Measurements from ENCODE around the gene SULF2. TPM values are rescaled to one million over a fixed set of nuclear protein-coding genes. Genes with fewer than 3 reads are reported as not detected.

SULF2 gene
- total RNA-seq, 1 donor from 2014 or later: 52.8 TPM

DNA sequence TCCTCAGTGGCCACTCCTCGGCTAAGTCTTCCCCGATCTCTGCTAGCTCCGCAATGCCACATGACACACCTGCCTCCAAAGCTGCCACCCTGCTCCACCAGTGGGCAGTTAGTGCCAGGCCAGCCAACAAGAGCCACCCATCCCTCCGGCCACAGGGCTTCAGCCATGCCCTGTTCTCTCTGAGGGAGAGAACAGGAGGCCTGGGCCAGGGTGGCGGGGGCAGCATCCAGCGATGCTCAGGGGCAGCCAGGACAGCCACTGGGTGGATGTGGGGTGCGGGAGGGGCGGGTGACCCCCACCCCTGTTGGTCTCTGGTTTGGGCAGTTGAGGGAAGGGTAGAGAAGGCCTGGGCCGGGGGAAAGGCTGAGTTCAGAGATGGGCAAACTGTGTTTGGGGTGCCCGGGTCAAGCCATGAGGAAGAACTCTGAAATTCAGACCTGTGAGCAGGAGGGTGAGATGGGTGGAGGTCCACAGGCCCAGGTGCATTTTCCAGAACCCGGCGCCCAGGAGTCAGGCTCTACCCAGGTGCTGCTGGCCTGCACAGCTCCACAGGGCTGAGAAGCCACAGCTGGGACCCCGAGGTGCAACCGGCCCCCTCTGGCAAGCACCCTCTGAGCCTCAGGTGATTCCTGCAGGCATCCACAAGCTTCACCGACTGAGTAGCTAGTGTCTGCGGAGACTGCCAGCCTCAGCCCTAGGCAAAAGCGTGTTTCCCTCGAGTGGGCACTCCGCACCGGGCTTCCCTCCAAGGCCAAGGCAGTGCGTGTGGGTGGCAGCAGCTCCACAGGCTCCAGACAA, 91.1 kb downstream of the SULF2 start:
- TF ChIP-seq, protein P1, sequence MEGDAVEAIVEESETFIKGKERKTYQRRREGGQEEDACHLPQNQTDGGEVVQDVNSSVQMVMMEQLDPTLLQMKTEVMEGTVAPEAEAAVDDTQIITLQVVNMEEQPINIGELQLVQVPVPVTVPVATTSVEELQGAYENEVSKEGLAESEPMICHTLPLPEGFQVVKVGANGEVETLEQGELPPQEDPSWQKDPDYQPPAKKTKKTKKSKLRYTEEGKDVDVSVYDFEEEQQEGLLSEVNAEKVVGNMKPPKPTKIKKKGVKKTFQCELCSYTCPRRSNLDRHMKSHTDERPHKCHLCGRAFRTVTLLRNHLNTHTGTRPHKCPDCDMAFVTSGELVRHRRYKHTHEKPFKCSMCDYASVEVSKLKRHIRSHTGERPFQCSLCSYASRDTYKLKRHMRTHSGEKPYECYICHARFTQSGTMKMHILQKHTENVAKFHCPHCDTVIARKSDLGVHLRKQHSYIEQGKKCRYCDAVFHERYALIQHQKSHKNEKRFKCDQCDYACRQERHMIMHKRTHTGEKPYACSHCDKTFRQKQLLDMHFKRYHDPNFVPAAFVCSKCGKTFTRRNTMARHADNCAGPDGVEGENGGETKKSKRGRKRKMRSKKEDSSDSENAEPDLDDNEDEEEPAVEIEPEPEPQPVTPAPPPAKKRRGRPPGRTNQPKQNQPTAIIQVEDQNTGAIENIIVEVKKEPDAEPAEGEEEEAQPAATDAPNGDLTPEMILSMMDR (IDR thresholded peaks at IDR 0.05): no peak

DNA sequence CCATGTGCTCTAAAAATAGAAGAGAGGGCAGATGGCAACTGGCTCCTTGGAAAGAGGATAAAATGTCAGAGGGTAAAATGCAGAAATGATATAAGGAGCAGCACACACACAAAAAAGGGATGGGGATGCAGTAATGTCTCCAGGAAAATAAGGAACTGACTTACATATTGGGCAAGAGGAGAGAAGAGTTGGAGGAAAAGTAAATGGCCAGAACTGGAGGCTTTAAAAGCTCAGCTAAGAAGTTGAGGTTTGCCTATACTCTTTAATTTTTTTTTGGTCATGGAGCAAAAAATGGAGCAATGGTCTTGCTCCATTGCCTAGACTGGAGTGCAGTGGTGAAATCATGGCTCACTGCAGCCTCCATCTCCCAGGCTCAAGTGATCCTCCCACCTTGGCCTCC, 93.7 kb downstream of the SULF2 start:
- ATAC-seq: peak; percentile 16
- Histone ChIP-seq H3K36me3 (no peaks in the 10 kb centered on the region), H3K27me3 (no peaks in the 10 kb centered on the region), H3K9me3 (peaks cover 22% of the 10 kb centered on the region), H3K4me1 (no peaks in the 10 kb centered on the region), H3K4me3 (no peak overlapping the region), H3K27ac (no peak overlapping the region)
- DNase-seq: no peak
- intact Hi-C loops (cut with DNase I): no loop called here
- TF ChIP-seq, protein P1 (IDR thresholded peaks at IDR 0.05): no peak

More for the DNA sequence above, 91.1 kb downstream of the SULF2 start:
- no peaks in the 10 kb centered on the region for H3K27me3 ChIP-seq
- H3K4me1 ChIP-seq: no peaks in the 10 kb centered on the region
- no peak overlapping the region for H3K27ac ChIP-seq
- DNase-seq (no peak), ATAC-seq (peak; percentile 14)
- peaks cover 22% of the 10 kb centered on the region for H3K9me3 ChIP-seq
- intact Hi-C loops (cut with DNase I): no loop called here
- H3K36me3 ChIP-seq: no peaks in the 10 kb centered on the region
- H3K4me3 ChIP-seq: no peak overlapping the region

DNA sequence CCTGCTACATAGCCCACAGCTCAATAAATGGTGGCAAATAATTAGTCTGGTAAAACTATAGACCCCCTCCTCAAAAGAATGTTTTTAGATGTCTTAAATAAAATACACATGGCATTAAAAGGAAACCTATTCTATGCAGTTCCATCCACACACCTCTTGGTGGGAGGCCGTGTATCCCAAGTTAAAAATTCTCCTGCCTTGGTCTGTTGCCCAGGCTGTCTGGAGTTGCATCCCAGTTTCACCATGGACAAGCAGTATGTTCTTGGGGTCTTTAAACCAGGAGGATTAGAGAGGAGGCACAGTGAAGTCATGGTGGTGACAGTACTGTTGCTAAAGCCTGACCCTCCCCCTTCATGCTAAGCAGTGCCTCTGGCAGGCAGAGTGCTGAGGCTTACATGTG, 95.5 kb downstream of the SULF2 start:
- Histone ChIP-seq H3K4me1 (no peaks in the 10 kb centered on the region), H3K36me3 (no peaks in the 10 kb centered on the region), H3K9me3 (peaks cover 22% of the 10 kb centered on the region), H3K4me3 (no peak overlapping the region), H3K27me3 (no peaks in the 10 kb centered on the region), H3K27ac (no peak overlapping the region)
- TF ChIP-seq, protein P1 (IDR thresholded peaks at IDR 0.05): no peak
- no peak for DNase-seq
- intact Hi-C loops (cut with DNase I): no loop called here
- ATAC-seq: no peak

DNA sequence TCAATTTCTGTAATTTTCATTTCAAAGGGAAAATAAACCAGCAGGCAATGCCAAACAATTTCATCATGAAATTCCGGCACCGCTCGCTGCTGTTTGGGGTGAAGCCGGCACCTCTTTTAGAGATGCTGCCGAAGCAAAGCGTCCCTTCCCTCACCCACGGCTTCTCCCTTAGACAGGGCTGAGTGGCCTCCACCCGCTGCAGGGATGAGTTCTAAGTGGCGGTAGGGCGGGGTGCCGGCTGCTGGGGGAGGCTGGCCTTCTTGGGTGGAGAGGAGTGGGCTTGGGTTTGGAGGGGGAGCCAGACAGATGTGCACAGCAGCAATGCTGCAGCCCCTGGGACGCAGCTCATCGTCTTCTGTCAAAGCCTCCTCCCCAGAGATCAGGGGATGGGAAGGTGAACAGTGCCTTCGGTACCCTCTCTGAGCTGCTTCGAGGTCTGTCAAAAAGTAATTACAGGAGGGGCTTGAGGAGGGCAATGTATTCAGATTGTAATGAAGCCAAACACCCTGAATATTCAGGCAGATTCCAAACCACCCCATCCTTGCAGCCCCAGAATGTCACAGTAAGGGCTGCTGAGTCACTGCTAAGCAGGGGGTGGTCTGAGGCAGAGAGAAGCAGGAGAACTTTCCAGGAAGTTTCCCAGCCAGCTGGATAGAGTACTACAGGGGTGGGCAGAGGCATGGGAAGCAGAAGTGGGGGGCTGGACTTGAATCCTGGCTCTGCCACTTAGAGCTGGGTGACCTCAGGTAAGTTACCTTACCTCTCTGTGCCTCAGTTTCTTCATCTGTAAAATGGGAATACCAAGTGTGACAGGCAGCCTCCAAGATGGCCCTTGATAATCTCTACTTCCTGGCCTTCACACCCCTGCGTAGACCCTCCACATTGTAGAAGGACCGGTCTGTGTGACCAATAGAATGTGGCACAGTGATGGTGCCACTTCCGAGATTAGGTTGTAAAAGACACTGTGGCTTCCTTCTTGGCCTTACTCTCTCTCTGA, 96.6 kb downstream of the SULF2 start:
- TF ChIP-seq, protein P1 (IDR thresholded peaks at IDR 0.05): no peak
- Histone ChIP-seq H3K9me3 (peaks cover 22% of the 10 kb centered on the region), H3K4me3 (no peak overlapping the region), H3K27me3 (no peaks in the 10 kb centered on the region), H3K27ac (no peak overlapping the region), H3K36me3 (no peaks in the 10 kb centered on the region), H3K4me1 (no peaks in the 10 kb centered on the region)
- ATAC-seq (no peak), DNase-seq (no peak)
- intact Hi-C loops (cut with DNase I): no loop called here

DNA sequence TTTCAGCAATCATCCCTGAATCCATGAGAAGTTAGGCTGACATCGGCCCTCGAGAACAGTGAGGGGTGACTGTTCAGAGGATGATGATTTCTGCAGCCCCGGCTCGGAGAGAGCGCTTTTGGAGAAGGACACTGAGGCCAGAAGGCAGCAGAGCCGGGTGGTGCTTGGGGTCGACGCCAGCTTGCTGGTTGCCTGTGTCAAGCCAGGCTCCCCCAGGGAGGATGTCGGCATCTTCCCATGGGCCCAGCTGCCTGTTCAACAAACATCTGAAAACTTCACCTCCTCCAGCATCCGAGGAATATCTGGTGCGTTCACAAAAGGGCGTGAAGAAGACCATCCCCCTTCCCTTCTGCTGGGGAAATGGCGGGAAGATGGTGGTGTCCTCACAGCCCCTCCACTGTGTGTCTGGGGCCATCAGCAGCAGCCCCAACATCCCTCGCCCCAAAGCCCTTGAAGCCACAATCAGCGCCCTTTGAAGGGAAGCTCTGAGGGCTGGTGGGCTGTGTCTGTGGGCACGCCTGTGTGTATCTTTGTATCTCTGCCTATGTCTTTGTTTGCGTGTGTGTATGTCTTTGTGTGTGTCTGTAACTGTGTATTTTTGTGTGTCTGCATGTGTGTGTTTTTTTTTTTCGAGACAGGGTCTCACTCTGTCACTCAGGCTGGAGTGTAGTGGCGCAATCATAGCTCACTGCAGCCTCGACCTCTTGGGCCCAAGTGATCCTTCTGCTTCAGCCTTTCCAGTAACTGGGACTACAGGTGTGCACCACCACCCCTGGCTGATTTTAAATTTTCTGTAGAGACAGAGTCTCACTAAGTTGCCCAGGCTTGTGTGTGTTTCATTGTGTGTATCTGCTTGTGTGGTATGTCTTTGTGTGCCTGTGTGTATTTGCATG, 97.9 kb downstream of the SULF2 start:
- Histone ChIP-seq H3K27me3 (no peaks in the 10 kb centered on the region), H3K9me3 (peaks cover 13% of the 10 kb centered on the region), H3K27ac (no peak overlapping the region), H3K36me3 (no peaks in the 10 kb centered on the region), H3K4me1 (peaks cover 5% of the 10 kb centered on the region), H3K4me3 (no peak overlapping the region)
- no peak for DNase-seq
- intact Hi-C loops (cut with DNase I): no loop called here
- no peak for ATAC-seq
- TF ChIP-seq, protein P1 (IDR thresholded peaks at IDR 0.05): no peak
